WTC11 (cell line): ENCODE data around the gene CTAG1B. TPM values are rescaled to one million over a fixed set of nuclear protein-coding genes. Genes with fewer than 3 reads are reported as not detected.

Source experiments
- ATAC-seq: fragments of 200-7000 bp; cut with Tn5 transposase; 2 replicates; pipeline ENCODE4 v1.10.0; 2021; ENCODE audit warnings: mild to moderate bottlenecking, moderate library complexity
- CTCF ChIA-PET: fragments of 300-600 bp; sonication (Branson Sonifier 250); formaldehyde crosslinking; loops from one replicate; lab custom pipeline; 2021; ENCODE audit warnings: antibody characterized with exemption; lab: Charles Lee
- POLR2A ChIA-PET: fragments of 350-600 bp; sonication (Branson Sonifier 250); formaldehyde crosslinking; loops from one replicate; lab custom pipeline; 2021; ENCODE audit warnings: antibody characterized with exemption; lab: Charles Lee
- DNase-seq: peaks from one replicate; pipeline ENCODE4 v3.0.0; 2021; ENCODE audit warnings: low spot score
- H3K27ac Mint-ChIP-seq: 2 replicates; pipeline ENCODE4 v1.8.0; 2021; ENCODE audit warnings: mixed read lengths
- H3K27me3 Mint-ChIP-seq: 2 replicates; pipeline ENCODE4 v1.8.0; 2021; ENCODE audit warnings: low read depth, mild to moderate bottlenecking, moderate library complexity, mixed read lengths
- H3K36me3 Mint-ChIP-seq: 2 replicates; pipeline ENCODE4 v1.8.0; 2021; ENCODE audit warnings: mixed read lengths
- H3K4me1 Mint-ChIP-seq: 2 replicates; pipeline ENCODE4 v1.8.0; 2022; ENCODE audit warnings: mixed read lengths
- H3K4me3 Mint-ChIP-seq: 2 replicates; pipeline ENCODE4 v1.8.0; 2021; ENCODE audit warnings: mild to moderate bottlenecking, moderate library complexity, mixed read lengths
- H3K9me3 Mint-ChIP-seq: 2 replicates; pipeline ENCODE4 v1.8.0; 2021; ENCODE audit warnings: mixed read lengths
- AFF4 ChIP-seq: sonication (generic); formaldehyde crosslinking; IDR thresholded peaks from 2 replicates; pipeline ENCODE4 v1.8.1; 2023; ENCODE audit warnings: mild to moderate bottlenecking, missing genetic modification reagents, borderline replicate concordance
- ATF1 ChIP-seq: sonication (generic); formaldehyde crosslinking; IDR thresholded peaks from 2 replicates; pipeline ENCODE4 v1.8.1; 2023; ENCODE audit warnings: mild to moderate bottlenecking, moderate library complexity, missing genetic modification reagents
- FOXP1 ChIP-seq: sonication (generic); formaldehyde crosslinking; IDR thresholded peaks from 2 replicates; pipeline ENCODE4 v1.8.0; 2022; ENCODE audit warnings: missing genetic modification reagents, mild to moderate bottlenecking, moderate library complexity, borderline replicate concordance
- GTF2I ChIP-seq: fragments of 250-450 bp; sonication (Bioruptor Pico); conservative IDR thresholded peaks from 2 replicates; pipeline ENCODE4 v1.4.0; 2021; ENCODE audit warnings: mild to moderate bottlenecking
- MXD4 ChIP-seq: fragments of 250-450 bp; sonication (Bioruptor Pico); IDR thresholded peaks from 2 replicates; pipeline ENCODE4 v1.8.0; 2021; ENCODE audit warnings: mild to moderate bottlenecking, moderate library complexity, borderline replicate concordance
- MYBL2 ChIP-seq: sonication (generic); formaldehyde crosslinking; IDR thresholded peaks from 2 replicates; pipeline ENCODE4 v1.8.1; 2023; ENCODE audit warnings: mild to moderate bottlenecking, moderate library complexity, missing genetic modification reagents
- NR2C2 ChIP-seq: sonication (generic); formaldehyde crosslinking; IDR thresholded peaks from 2 replicates; pipeline ENCODE4 v1.8.0; 2022; ENCODE audit warnings: mild to moderate bottlenecking, missing genetic modification reagents
- OVOL2 ChIP-seq: fragments of 250-450 bp; sonication (Bioruptor Pico); IDR thresholded peaks from 2 replicates; pipeline ENCODE4 v1.9.0; 2021; ENCODE audit warnings: mild to moderate bottlenecking, borderline replicate concordance
- RORB ChIP-seq: fragments of 250-450 bp; sonication (Bioruptor Pico); IDR thresholded peaks from 2 replicates; pipeline ENCODE4 v1.9.0; 2021; ENCODE audit warnings: mild to moderate bottlenecking
- SP1 ChIP-seq: sonication (generic); formaldehyde crosslinking; conservative IDR thresholded peaks from 2 replicates; pipeline ENCODE4 v1.8.1; 2022; ENCODE audit warnings: missing genetic modification reagents
- TP53 ChIP-seq: sonication (generic); formaldehyde crosslinking; IDR thresholded peaks from 2 replicates; pipeline ENCODE4 v1.8.1; 2023; ENCODE audit warnings: mild to moderate bottlenecking, missing genetic modification reagents
- ZBTB21 ChIP-seq: sonication (generic); formaldehyde crosslinking; IDR thresholded peaks from 2 replicates; pipeline ENCODE4 v1.8.1; 2023; ENCODE audit warnings: mild to moderate bottlenecking, missing genetic modification reagents, borderline replicate concordance
- ZNF138 ChIP-seq: sonication (generic); formaldehyde crosslinking; conservative IDR thresholded peaks from 2 replicates; pipeline ENCODE4 v1.8.1; 2022; ENCODE audit warnings: mild to moderate bottlenecking, moderate library complexity, missing genetic modification reagents
- ZNF423 ChIP-seq: fragments of 250-450 bp; sonication (Bioruptor Pico); IDR thresholded peaks from 2 replicates; pipeline ENCODE4 v2.1.2; 2022; ENCODE audit warnings: mild to moderate bottlenecking, moderate library complexity
- ZNF512 ChIP-seq: sonication (generic); formaldehyde crosslinking; IDR thresholded peaks from 2 replicates; pipeline ENCODE4 v1.8.1; 2022; ENCODE audit warnings: missing genetic modification reagents, borderline replicate concordance
- total RNA-seq: library from RNA; stranded (reverse); gene quantifications from 3 replicates; pipeline ENCODE4 v1.2.3, GENCODE V29; 2021
- TF ChIP-seq, protein P1 (sequence below): fragments of 200-600 bp; IDR thresholded peaks from 2 replicates; pipeline ENCODE4 v1.8.0; 2022; ENCODE audit warnings: antibody characterized with exemption
- TF ChIP-seq, protein P2 (sequence below): sonication (generic); formaldehyde crosslinking; IDR thresholded peaks from 2 replicates; pipeline ENCODE4 v1.8.0; 2022; ENCODE audit warnings: mild to moderate bottlenecking, missing genetic modification reagents
- TF ChIP-seq, protein P3 (sequence below): fragments of 250-450 bp; sonication (Bioruptor Pico); IDR thresholded peaks from 2 replicates; pipeline ENCODE4 v1.9.0; 2021; ENCODE audit warnings: mild to moderate bottlenecking, borderline replicate concordance
- TF ChIP-seq, protein P4 (sequence below): sonication (generic); formaldehyde crosslinking; IDR thresholded peaks from 2 replicates; pipeline ENCODE4 v1.8.0; 2022; ENCODE audit warnings: mild to moderate bottlenecking, missing genetic modification reagents

Gene CTAG1B
- total RNA-seq, 1 experiment from 2014 or later: not detected

DNA sequence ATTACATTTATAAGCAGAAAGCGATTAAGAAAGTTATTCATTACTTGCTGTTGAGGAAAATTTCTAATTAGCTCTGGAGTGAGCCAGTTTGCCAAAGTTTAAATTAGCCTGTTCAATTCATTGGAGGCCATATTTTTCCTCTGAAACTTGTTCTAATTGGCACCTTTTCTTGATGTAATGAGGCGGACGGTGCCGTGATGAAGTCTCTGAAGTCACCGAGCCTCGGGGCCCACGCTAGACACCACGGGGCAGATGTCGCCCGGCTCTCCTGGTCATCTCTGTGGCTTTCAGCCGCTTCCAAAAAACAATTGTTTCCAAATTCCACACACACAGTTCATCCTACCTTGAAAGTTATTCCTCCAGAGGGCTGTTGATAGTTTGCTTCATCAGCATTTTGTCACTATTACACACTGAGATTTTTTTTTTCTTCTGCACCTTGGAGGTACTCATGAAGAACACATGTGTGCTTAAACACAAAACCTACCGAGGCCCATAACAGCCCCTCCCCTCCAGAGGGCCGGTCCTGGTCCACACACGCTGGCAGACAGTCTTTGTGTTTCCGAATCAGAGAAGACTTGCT is 38.2 kb upstream of the CTAG1B start (continued):
- TF ChIP-seq, protein P1, sequence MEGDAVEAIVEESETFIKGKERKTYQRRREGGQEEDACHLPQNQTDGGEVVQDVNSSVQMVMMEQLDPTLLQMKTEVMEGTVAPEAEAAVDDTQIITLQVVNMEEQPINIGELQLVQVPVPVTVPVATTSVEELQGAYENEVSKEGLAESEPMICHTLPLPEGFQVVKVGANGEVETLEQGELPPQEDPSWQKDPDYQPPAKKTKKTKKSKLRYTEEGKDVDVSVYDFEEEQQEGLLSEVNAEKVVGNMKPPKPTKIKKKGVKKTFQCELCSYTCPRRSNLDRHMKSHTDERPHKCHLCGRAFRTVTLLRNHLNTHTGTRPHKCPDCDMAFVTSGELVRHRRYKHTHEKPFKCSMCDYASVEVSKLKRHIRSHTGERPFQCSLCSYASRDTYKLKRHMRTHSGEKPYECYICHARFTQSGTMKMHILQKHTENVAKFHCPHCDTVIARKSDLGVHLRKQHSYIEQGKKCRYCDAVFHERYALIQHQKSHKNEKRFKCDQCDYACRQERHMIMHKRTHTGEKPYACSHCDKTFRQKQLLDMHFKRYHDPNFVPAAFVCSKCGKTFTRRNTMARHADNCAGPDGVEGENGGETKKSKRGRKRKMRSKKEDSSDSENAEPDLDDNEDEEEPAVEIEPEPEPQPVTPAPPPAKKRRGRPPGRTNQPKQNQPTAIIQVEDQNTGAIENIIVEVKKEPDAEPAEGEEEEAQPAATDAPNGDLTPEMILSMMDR: no peak
- TF ChIP-seq, all 79 proteins: peak for 0

DNA sequence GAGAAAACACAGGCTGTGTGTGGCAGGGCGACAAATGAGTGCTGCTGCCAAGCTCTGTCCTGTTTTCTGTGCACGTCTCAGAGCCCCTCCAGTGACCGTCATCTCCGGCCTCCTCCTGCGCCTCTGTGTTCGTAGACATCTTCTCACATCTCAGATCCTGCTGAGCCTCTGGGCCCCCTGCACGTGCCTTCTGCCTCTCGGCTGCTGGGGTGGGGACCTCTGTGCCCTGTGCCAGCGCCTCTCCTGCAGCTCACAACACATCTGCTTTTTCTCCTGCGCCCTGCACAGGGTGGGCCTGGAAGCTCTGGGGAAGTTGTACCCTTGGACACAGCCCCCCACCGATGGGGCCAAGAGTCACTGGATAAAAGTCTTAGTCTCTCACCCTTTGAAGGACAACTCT is 36.7 kb upstream of the CTAG1B start:
- no peaks in the 10 kb centered on the region for H3K27me3 Mint-ChIP-seq

GRCh38 chrX:154655346-154655745 is 36.3 kb upstream of the CTAG1B start:
- Mint-ChIP-seq H3K4me1 (no peaks in the 10 kb centered on the region), H3K36me3 (no peaks in the 10 kb centered on the region), H3K9me3 (peaks cover 4% of the 10 kb centered on the region; the same call in 1 of the 2 replicates), H3K4me3 (no peak overlapping the region), H3K27me3 (no peaks in the 10 kb centered on the region), H3K27ac (no peak overlapping the region)
- ATAC-seq: no peak
- CTCF ChIA-PET: no interaction called here
- POLR2A ChIA-PET: no interaction called here
- no peak for DNase-seq
- no peak for TF ChIP-seq NR2C2 (CRISPR knock-in tag)
- TF ChIP-seq SP1 (CRISPR knock-in tag): no peak
- TF ChIP-seq MXD4 (CRISPR knock-in tag): no peak
- TF ChIP-seq ATF1 (CRISPR knock-in tag): no peak
- no peak for TF ChIP-seq GTF2I (CRISPR knock-in tag)
- TF ChIP-seq, protein P2, sequence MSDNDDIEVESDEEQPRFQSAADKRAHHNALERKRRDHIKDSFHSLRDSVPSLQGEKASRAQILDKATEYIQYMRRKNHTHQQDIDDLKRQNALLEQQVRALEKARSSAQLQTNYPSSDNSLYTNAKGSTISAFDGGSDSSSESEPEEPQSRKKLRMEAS: no peak
- no peak for TF ChIP-seq RORB (CRISPR knock-in tag)
- TF ChIP-seq TP53 (CRISPR knock-in tag): no peak
- no peak for TF ChIP-seq OVOL2
- no peak for TF ChIP-seq AFF4 (CRISPR knock-in tag)
- TF ChIP-seq ZNF423 (CRISPR knock-in tag): no peak

More for the DNA sequence above, 36.7 kb upstream of the CTAG1B start:
- Mint-ChIP-seq H3K4me3 (no peak overlapping the region), H3K4me1 (no peaks in the 10 kb centered on the region), H3K36me3 (no peaks in the 10 kb centered on the region), H3K9me3 (peaks cover 4% of the 10 kb centered on the region; the same call in 1 of the 2 replicates), H3K27ac (no peak overlapping the region)
- TF ChIP-seq ZBTB21 (CRISPR knock-in tag): no peak
- no peak for TF ChIP-seq ZNF512 (CRISPR knock-in tag)
- TF ChIP-seq, protein P3, sequence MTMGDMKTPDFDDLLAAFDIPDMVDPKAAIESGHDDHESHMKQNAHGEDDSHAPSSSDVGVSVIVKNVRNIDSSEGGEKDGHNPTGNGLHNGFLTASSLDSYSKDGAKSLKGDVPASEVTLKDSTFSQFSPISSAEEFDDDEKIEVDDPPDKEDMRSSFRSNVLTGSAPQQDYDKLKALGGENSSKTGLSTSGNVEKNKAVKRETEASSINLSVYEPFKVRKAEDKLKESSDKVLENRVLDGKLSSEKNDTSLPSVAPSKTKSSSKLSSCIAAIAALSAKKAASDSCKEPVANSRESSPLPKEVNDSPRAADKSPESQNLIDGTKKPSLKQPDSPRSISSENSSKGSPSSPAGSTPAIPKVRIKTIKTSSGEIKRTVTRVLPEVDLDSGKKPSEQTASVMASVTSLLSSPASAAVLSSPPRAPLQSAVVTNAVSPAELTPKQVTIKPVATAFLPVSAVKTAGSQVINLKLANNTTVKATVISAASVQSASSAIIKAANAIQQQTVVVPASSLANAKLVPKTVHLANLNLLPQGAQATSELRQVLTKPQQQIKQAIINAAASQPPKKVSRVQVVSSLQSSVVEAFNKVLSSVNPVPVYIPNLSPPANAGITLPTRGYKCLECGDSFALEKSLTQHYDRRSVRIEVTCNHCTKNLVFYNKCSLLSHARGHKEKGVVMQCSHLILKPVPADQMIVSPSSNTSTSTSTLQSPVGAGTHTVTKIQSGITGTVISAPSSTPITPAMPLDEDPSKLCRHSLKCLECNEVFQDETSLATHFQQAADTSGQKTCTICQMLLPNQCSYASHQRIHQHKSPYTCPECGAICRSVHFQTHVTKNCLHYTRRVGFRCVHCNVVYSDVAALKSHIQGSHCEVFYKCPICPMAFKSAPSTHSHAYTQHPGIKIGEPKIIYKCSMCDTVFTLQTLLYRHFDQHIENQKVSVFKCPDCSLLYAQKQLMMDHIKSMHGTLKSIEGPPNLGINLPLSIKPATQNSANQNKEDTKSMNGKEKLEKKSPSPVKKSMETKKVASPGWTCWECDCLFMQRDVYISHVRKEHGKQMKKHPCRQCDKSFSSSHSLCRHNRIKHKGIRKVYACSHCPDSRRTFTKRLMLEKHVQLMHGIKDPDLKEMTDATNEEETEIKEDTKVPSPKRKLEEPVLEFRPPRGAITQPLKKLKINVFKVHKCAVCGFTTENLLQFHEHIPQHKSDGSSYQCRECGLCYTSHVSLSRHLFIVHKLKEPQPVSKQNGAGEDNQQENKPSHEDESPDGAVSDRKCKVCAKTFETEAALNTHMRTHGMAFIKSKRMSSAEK (CRISPR knock-in tag): no peak
- TF ChIP-seq MYBL2 (CRISPR knock-in tag): no peak
- TF ChIP-seq ATF1 (CRISPR knock-in tag): no peak
- no peak for TF ChIP-seq FOXP1 (CRISPR knock-in tag)
- TF ChIP-seq, protein P4, sequence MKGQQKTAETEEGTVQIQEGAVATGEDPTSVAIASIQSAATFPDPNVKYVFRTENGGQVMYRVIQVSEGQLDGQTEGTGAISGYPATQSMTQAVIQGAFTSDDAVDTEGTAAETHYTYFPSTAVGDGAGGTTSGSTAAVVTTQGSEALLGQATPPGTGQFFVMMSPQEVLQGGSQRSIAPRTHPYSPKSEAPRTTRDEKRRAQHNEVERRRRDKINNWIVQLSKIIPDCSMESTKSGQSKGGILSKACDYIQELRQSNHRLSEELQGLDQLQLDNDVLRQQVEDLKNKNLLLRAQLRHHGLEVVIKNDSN (CRISPR knock-in tag): no peak
- TF ChIP-seq ZNF138 (CRISPR knock-in tag): no peak
- no peak for ATAC-seq
- no peak for DNase-seq
- ChIA-PET CTCF (no interaction called here), POLR2A (no interaction called here)
